ENCODE results near the gene DHDH. TPM values are rescaled to one million over a fixed set of nuclear protein-coding genes. Genes with fewer than 3 reads are reported as not detected.
A peak's percentile ranks its signal among the peaks of the same experiment; 100 is the strongest.

DHDH gene
- total and polyA plus RNA-seq, 5 donors from 2014 or later, result 0.68 to 2.4 (median 1.1) TPM; not detected in 1

- Mint-ChIP-seq H3K4me3 (peak overlapping the region; percentile 89 to 97 (median 94)), H3K27ac (peak overlapping the region; percentile 73 to 99 (median 97)), H3K27me3 (no peaks in the 10 kb centered on the region), H3K9me3 (no peaks in the 10 kb centered on the region), H3K36me3 (peaks cover 17% of the 10 kb centered on the region), H3K4me1 (peaks cover 9 to 51% (median 32%) of the 10 kb centered on the region in 4 donors)
- Histone ChIP-seq H3K4me1 (ENCODE audit: control insufficient read depth, insufficient read depth, low read length, poor library complexity, severe bottlenecking) (peaks cover 30% of the 10 kb centered on the region), H3K36me3 (ENCODE audit: control insufficient read depth, insufficient read depth, low read length) (peaks cover 4% of the 10 kb centered on the region), H3K9me3 (ENCODE audit: control insufficient read depth in 2 of 2, low read length in 2 of 2) (no peaks in the 10 kb centered on the region), H3K27me3 (ENCODE audit: control insufficient read depth, insufficient read depth, low read length) (no peaks in the 10 kb centered on the region), H3K4me3 (ENCODE audit: low read depth, low read length) (peak overlapping the region; percentile 83), H3K27ac (ENCODE audit: insufficient read depth, low read length, poor library complexity, severe bottlenecking) (peak overlapping the region; percentile 90)
- ATAC-seq (ENCODE audit: low read depth in 2 of 2) (no peak), DNase-seq (no peak)
These were observed 58.5 kb downstream of the DHDH start for GRCh38 chr19:48991873-48992580.

- H3K27ac ChIP-seq (ENCODE audit: insufficient read depth, low read length, poor library complexity, severe bottlenecking), result peak overlapping the region; percentile 90
- peaks cover 17% of the 10 kb centered on the region for H3K36me3 Mint-ChIP-seq
- peak overlapping the region; percentile 89 to 97 (median 94) for H3K4me3 Mint-ChIP-seq
- H3K4me3 ChIP-seq (ENCODE audit: low read depth, low read length), result peak overlapping the region; percentile 83
- no peaks in the 10 kb centered on the region for H3K9me3 ChIP-seq (ENCODE audit: control insufficient read depth in 2 of 2, low read length in 2 of 2)
- H3K9me3 Mint-ChIP-seq, result no peaks in the 10 kb centered on the region
- H3K4me1 Mint-ChIP-seq, result peaks cover 9 to 49% (median 33%) of the 10 kb centered on the region in 4 donors
- DNase-seq (no peak), ATAC-seq (ENCODE audit: low read depth in 2 of 2) (no peak)
- peak overlapping the region; percentile 73 to 99 (median 97) for H3K27ac Mint-ChIP-seq
- peaks cover 30% of the 10 kb centered on the region for H3K4me1 ChIP-seq (ENCODE audit: control insufficient read depth, insufficient read depth, low read length, poor library complexity, severe bottlenecking)
- H3K27me3 ChIP-seq (ENCODE audit: control insufficient read depth, insufficient read depth, low read length), result no peaks in the 10 kb centered on the region
- no peaks in the 10 kb centered on the region for H3K27me3 Mint-ChIP-seq
- H3K36me3 ChIP-seq (ENCODE audit: control insufficient read depth, insufficient read depth, low read length), result peaks cover 4% of the 10 kb centered on the region
These were observed 59.2 kb downstream of the DHDH start for GRCh38 chr19:48992581-48993174.

- H3K36me3 Mint-ChIP-seq, result peaks cover 12% of the 10 kb centered on the region
- H3K4me3 Mint-ChIP-seq, result peak within 1 kb of the TSS; percentile 89 to 97 (median 94)
- Histone ChIP-seq H3K9me3 (ENCODE audit: control insufficient read depth in 2 of 2, low read length in 2 of 2) (no peaks in the 10 kb centered on the region), H3K27ac (ENCODE audit: insufficient read depth, low read length, poor library complexity, severe bottlenecking) (peak within 1 kb of the TSS; percentile 90), H3K4me1 (ENCODE audit: control insufficient read depth, insufficient read depth, low read length, poor library complexity, severe bottlenecking) (peaks cover 30% of the 10 kb centered on the region), H3K36me3 (ENCODE audit: control insufficient read depth, insufficient read depth, low read length) (no peaks in the 10 kb centered on the region), H3K4me3 (ENCODE audit: low read depth, low read length) (peak within 1 kb of the TSS; percentile 85), H3K27me3 (ENCODE audit: control insufficient read depth, insufficient read depth, low read length) (no peaks in the 10 kb centered on the region)
- DNase-seq (peak; percentile 98 to 100 (median 99)), ATAC-seq (ENCODE audit: low read depth in 2 of 2) (peak; percentile 90 to 93)
- no peaks in the 10 kb centered on the region for H3K9me3 Mint-ChIP-seq
- no peaks in the 10 kb centered on the region for H3K27me3 Mint-ChIP-seq
- H3K27ac Mint-ChIP-seq, result peak within 1 kb of the TSS; percentile 97 to 99 (median 98)
- H3K4me1 Mint-ChIP-seq, result peaks cover 9 to 50% (median 34%) of the 10 kb centered on the region in 4 donors
These were observed 59.9 kb downstream of the DHDH start, which contains the start of the genes GYS1 and RUVBL2 for GRCh38 chr19:48993175-48994034. TSS of gene GYS1 (minus strand) at chr19:48993309. CDS start at chr19:48993112, 197 bp downstream. TSS of gene RUVBL2 (plus strand) at chr19:48993887. CDS start at chr19:48993912, 25 bp downstream.

GRCh38 chr19:48994035-48994386 lies 60.5 kb downstream of the DHDH start:
- peak overlapping the region; percentile 85 for H3K4me3 ChIP-seq (ENCODE audit: low read depth, low read length)
- peak overlapping the region; percentile 89 to 97 (median 94) for H3K4me3 Mint-ChIP-seq
- H3K4me1 ChIP-seq (ENCODE audit: control insufficient read depth, insufficient read depth, low read length, poor library complexity, severe bottlenecking), result peaks cover 30% of the 10 kb centered on the region
- H3K27ac Mint-ChIP-seq, result peak overlapping the region; percentile 97 to 99 (median 98)
- H3K27me3 ChIP-seq (ENCODE audit: control insufficient read depth, insufficient read depth, low read length), result no peaks in the 10 kb centered on the region
- no peaks in the 10 kb centered on the region for H3K9me3 Mint-ChIP-seq
- H3K36me3 ChIP-seq (ENCODE audit: control insufficient read depth, insufficient read depth, low read length), result no peaks in the 10 kb centered on the region
- H3K9me3 ChIP-seq (ENCODE audit: control insufficient read depth in 2 of 2, low read length in 2 of 2), result no peaks in the 10 kb centered on the region
- peak overlapping the region; percentile 90 for H3K27ac ChIP-seq (ENCODE audit: insufficient read depth, low read length, poor library complexity, severe bottlenecking)
- H3K36me3 Mint-ChIP-seq, result peaks cover 7% of the 10 kb centered on the region
- DNase-seq, result no peak
- H3K4me1 Mint-ChIP-seq, result peaks cover 9 to 51% (median 34%) of the 10 kb centered on the region in 4 donors
- H3K27me3 Mint-ChIP-seq, result no peaks in the 10 kb centered on the region
- no peak for ATAC-seq (ENCODE audit: low read depth in 2 of 2)

Other genes starting within 250 kb of the DHDH start
Only the 30 nearest of the 31 such genes appear.
- 1.1 TPM for gene MAMSTR, start 214.0 kb upstream of the DHDH start, total RNA-seq
- under 1 TPM; 0.17 to 0.40 (median 0.30) TPM for gene MAMSTR, start 214.0 kb upstream of the DHDH start, polyA plus RNA-seq
- gene RASIP1, start 193.1 kb upstream of the DHDH start, total RNA-seq, result 0.22 TPM
- under 1 TPM; 0.13 to 0.55 (median 0.18) TPM for gene RASIP1, start 193.1 kb upstream of the DHDH start, polyA plus RNA-seq
- not detected for gene IZUMO1, start 186.8 kb upstream of the DHDH start, total RNA-seq
- gene IZUMO1, start 186.8 kb upstream of the DHDH start, polyA plus RNA-seq, result not detected
- not detected for gene FUT1, start 181.1 kb upstream of the DHDH start, total RNA-seq
- under 1 TPM in 2 of 4 donors, not detected in 2; 0.06 to 0.14 TPM for gene FUT1, start 181.1 kb upstream of the DHDH start, polyA plus RNA-seq
- not detected for gene FGF21, start 178.2 kb upstream of the DHDH start, total RNA-seq
- gene FGF21, start 178.2 kb upstream of the DHDH start, polyA plus RNA-seq, result not detected
- gene BCAT2, start 122.7 kb upstream of the DHDH start, total RNA-seq, result 16.4 TPM
- 10 to 100 TPM; 19.5 to 23.0 (median 21.2) TPM for gene BCAT2, start 122.7 kb upstream of the DHDH start, polyA plus RNA-seq
- 0.49 TPM for gene HSD17B14, start 97.2 kb upstream of the DHDH start, total RNA-seq
- 1 to 10 TPM in 1 of 4 donors, under 1 TPM in 3; 0.29 to 2.0 (median 0.61) TPM for gene HSD17B14, start 97.2 kb upstream of the DHDH start, polyA plus RNA-seq
- gene PLEKHA4, start 65.1 kb upstream of the DHDH start, total RNA-seq, result 2.8 TPM
- gene PLEKHA4, start 65.1 kb upstream of the DHDH start, polyA plus RNA-seq, result 1 to 10 TPM in 3 of 4 donors, under 1 TPM in 1; 0.84 to 4.6 (median 1.7) TPM
- 840 TPM for gene PPP1R15A, start 61.3 kb upstream of the DHDH start, total RNA-seq
- gene PPP1R15A, start 61.3 kb upstream of the DHDH start, polyA plus RNA-seq, result 10 to 100 TPM; 39.1 to 65.6 (median 52.4) TPM
- not detected for gene TULP2, start 35.0 kb upstream of the DHDH start, total RNA-seq
- gene TULP2, start 35.0 kb upstream of the DHDH start, polyA plus RNA-seq, result not detected
- gene NUCB1, start 33.4 kb upstream of the DHDH start, total RNA-seq, result 133 TPM
- 10 to 100 TPM; 72.8 to 99.3 (median 86.4) TPM for gene NUCB1, start 33.4 kb upstream of the DHDH start, polyA plus RNA-seq
- 92.8 TPM for gene BAX, start 21.2 kb downstream of the DHDH start, total RNA-seq
- gene BAX, start 21.2 kb downstream of the DHDH start, polyA plus RNA-seq, result 10 to 100 TPM; 47.9 to 73.1 (median 61.1) TPM
- 575 TPM for gene FTL, start 31.6 kb downstream of the DHDH start, total RNA-seq
- gene FTL, start 31.6 kb downstream of the DHDH start, polyA plus RNA-seq, result 1,000 to 10,000 TPM; 4,061 to 5,675 (median 4,823) TPM
- 37.1 TPM for gene GYS1, start 59.6 kb downstream of the DHDH start, total RNA-seq
- gene GYS1, start 59.6 kb downstream of the DHDH start, polyA plus RNA-seq, result 10 to 100 TPM; 24.5 to 28.8 (median 26.2) TPM
- gene RUVBL2, start 60.2 kb downstream of the DHDH start, total RNA-seq, result 18.5 TPM
- gene RUVBL2, start 60.2 kb downstream of the DHDH start, polyA plus RNA-seq, result 10 to 100 TPM; 49.1 to 60.2 (median 52.9) TPM
- not detected for gene LHB, start 83.4 kb downstream of the DHDH start, total RNA-seq
- gene LHB, start 83.4 kb downstream of the DHDH start, polyA plus RNA-seq, result not detected
- gene CGB3, start 90.6 kb downstream of the DHDH start, total RNA-seq, result not detected
- gene CGB3, start 90.6 kb downstream of the DHDH start, polyA plus RNA-seq, result not detected
- not detected for gene CGB2, start 98.2 kb downstream of the DHDH start, total RNA-seq
- not detected for gene CGB2, start 98.2 kb downstream of the DHDH start, polyA plus RNA-seq
- gene CGB1, start 103.2 kb downstream of the DHDH start, total RNA-seq, result not detected
- not detected for gene CGB1, start 103.2 kb downstream of the DHDH start, polyA plus RNA-seq
- gene CGB5, start 110.1 kb downstream of the DHDH start, total RNA-seq, result not detected
- gene CGB5, start 110.1 kb downstream of the DHDH start, polyA plus RNA-seq, result not detected
- gene CGB8, start 115.4 kb downstream of the DHDH start, total RNA-seq, result not detected
- not detected for gene CGB8, start 115.4 kb downstream of the DHDH start, polyA plus RNA-seq
- not detected for gene CGB7, start 124.0 kb downstream of the DHDH start, total RNA-seq
- not detected for gene CGB7, start 124.0 kb downstream of the DHDH start, polyA plus RNA-seq
- not detected for gene NTF4, start 131.1 kb downstream of the DHDH start, total RNA-seq
- not detected for gene NTF4, start 131.1 kb downstream of the DHDH start, polyA plus RNA-seq
- gene KCNA7, start 139.0 kb downstream of the DHDH start, total RNA-seq, result not detected
- gene KCNA7, start 139.0 kb downstream of the DHDH start, polyA plus RNA-seq, result not detected
- 381 TPM for gene SNRNP70, start 151.8 kb downstream of the DHDH start, total RNA-seq
- 10 to 100 TPM; 45.5 to 55.4 (median 52.2) TPM for gene SNRNP70, start 151.8 kb downstream of the DHDH start, polyA plus RNA-seq
- gene LIN7B, start 180.7 kb downstream of the DHDH start, total RNA-seq, result 5.5 TPM
- 1 to 10 TPM; 2.6 to 4.4 (median 4.2) TPM for gene LIN7B, start 180.7 kb downstream of the DHDH start, polyA plus RNA-seq
- 1.7 TPM for gene C19orf73, start 185.4 kb downstream of the DHDH start, total RNA-seq
- 1 to 10 TPM; 1.1 to 3.7 (median 2.0) TPM for gene C19orf73, start 185.4 kb downstream of the DHDH start, polyA plus RNA-seq
- 2.6 TPM for gene PPFIA3, start 185.8 kb downstream of the DHDH start, total RNA-seq
- under 1 TPM in 3 of 4 donors, not detected in 1; 0.11 to 0.17 (median 0.17) TPM for gene PPFIA3, start 185.8 kb downstream of the DHDH start, polyA plus RNA-seq
- gene HRC, start 221.7 kb downstream of the DHDH start, total RNA-seq, result not detected
- gene HRC, start 221.7 kb downstream of the DHDH start, polyA plus RNA-seq, result not detected
- gene TRPM4, start 224.1 kb downstream of the DHDH start, total RNA-seq, result not detected
- not detected for gene TRPM4, start 224.1 kb downstream of the DHDH start, polyA plus RNA-seq

Measured in CD4-positive, CD25-positive, alpha-beta regulatory T cell (primary cell).